Duodenal mucosa (tissue), 2 donors: ENCODE results near the gene SSR1.

Source experiments
- H3K27ac ChIP-seq: one replicate; pipeline ENCODE4 v1.7.0; 2013; ENCODE audit warnings: low read depth, low read length
- H3K27me3 ChIP-seq, 2 donors: one replicate each; pipeline ENCODE4 v1.7.0; 2013; ENCODE audit warnings: low read length in 2 of 2, control low read depth in 1 of 2; ENCODE audit not compliant: insufficient read depth in 2 of 2, control insufficient read depth in 1 of 2
- H3K36me3 ChIP-seq, 2 donors: one replicate each; pipeline ENCODE4 v1.7.0; 2013; ENCODE audit warnings: low read length in 2 of 2, control low read depth in 1 of 2; ENCODE audit not compliant: insufficient read depth in 2 of 2, control insufficient read depth in 1 of 2
- H3K4me1 ChIP-seq, 2 donors: one replicate each; pipeline ENCODE4 v1.7.0; 2013; ENCODE audit warnings: low read length in 2 of 2, control low read depth in 1 of 2; ENCODE audit not compliant: insufficient read depth in 2 of 2, control insufficient read depth in 1 of 2
- H3K4me3 ChIP-seq, 2 donors: one replicate each; pipeline ENCODE4 v1.7.0; 2013; ENCODE audit warnings: low read length in 2 of 2, low read depth in 1 of 2
- H3K9ac ChIP-seq, 2 donors: one replicate each; pipeline ENCODE4 v1.7.0; 2013; ENCODE audit warnings: low read length in 2 of 2, low read depth in 1 of 2
- H3K9me3 ChIP-seq, 2 donors: one replicate each; pipeline ENCODE4 v1.7.0; 2013; ENCODE audit warnings: low read length in 2 of 2, control low read depth in 1 of 2; ENCODE audit not compliant: control insufficient read depth in 1 of 2

SSR1 gene

DNA sequence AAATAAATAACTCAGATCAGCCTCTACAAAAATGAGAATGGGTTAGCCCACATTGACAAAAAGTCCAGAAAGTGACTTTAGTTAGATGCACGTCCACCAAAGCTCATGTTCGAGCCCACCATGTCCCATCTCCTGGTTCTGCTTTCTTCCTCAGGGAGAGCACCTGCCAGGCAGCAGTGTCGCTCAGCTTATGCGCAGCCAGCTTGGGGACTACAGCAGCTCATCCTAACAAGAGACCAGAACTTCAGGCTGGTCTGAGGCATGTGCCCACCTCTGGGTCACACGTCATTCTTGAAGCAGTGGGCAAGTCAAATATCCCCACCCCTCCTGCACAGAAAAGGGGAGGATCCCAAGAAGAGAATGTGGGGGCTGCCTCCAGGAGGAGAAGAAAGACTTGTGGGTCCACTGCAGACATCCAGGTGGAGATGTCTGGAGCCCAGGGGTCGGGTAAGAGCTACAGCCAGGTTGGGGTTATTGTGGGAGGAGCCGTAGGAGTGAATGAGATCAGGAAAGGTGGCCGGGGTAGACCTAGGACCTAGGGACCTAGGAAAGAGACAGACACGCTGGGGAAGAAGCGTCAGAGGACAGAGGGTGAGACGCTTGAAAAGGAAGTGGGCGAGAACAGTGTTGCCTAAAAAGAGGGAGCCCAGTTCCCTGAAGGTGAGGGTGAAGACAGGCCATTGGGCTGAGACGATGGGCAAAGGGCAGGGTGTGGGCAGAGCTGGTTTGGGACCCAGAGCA lies 52.5 kb downstream of the SSR1 start:
- H3K9me3 ChIP-seq: peaks cover 0 to 6% of the 10 kb centered on the region in 2 donors
- H3K27ac ChIP-seq: peak overlapping the region; percentile 4
- H3K27me3 ChIP-seq: no peaks in the 10 kb centered on the region
- H3K9ac ChIP-seq: peak overlapping the region; percentile 48 to 93
- peaks cover 15 to 18% of the 10 kb centered on the region in 2 donors for H3K4me1 ChIP-seq
- no peaks in the 10 kb centered on the region for H3K36me3 ChIP-seq
- peak overlapping the region; percentile 86 to 91 for H3K4me3 ChIP-seq

DNA sequence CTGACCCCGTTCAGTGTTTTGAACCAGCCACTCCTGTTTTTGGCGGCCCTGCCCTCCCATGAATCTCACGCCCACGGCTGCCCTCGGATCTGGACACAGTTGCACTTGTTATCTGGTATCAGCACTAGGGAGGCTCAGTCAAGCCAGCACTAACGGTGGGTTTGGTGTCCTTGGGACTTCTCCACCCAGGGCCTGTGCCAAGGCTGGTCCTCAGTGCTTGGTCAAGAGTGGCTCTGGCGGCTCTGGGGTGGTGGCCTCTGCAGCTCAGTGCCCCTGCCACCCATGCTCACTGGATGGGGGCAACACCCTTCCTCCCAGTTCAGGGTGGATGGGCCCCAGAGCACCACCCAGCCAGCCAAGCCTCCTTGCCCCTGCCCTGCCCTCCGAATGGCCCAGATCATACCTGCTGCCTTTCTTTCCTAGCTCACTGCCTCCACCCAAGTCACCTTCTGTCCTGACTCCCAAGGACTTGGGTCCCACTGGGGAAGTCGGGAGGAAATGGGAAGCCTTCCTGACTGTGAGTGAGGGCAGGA lies 54.7 kb downstream of the SSR1 start:
- H3K27ac ChIP-seq: no peak overlapping the region
- no peaks in the 10 kb centered on the region for H3K36me3 ChIP-seq
- H3K27me3 ChIP-seq: no peaks in the 10 kb centered on the region
- H3K9ac ChIP-seq: no peak overlapping the region
- peaks cover 15 to 22% of the 10 kb centered on the region in 2 donors for H3K4me1 ChIP-seq
- peaks cover 0 to 6% of the 10 kb centered on the region in 2 donors for H3K9me3 ChIP-seq
- no peak overlapping the region for H3K4me3 ChIP-seq

DNA sequence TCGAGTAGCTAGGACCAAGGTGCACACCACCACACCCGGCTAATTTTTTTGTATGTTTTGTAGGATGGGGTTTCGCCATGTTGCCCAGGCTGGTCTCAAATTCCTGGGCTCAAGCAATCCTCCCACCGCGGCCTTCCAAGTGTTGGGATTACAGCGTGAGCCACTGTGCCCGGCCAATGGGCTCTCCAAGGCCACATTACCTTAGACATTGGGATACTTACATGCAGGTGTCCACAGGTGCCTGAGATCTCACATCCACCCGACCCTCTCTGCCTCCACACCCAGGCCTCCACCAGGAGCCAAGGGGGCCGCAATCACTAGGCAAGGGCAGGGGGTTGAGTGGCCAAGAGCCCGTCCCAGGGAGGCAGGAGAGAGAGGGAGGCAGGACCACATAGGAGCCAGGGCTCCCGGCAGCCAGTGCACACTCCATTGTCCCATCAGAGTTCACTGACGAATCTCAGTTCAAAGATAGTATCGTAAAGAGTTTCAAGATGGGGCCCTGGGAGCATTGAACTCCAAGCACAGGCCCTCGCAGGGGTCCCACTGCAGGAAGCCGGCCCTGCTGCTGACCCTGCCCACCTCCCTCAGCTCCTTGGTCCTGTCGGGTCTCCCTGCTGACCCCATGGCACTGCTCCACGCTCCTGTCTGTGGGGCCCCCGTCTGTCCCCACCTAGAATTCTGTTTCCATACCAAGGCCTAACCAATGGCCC lies 55.3 kb downstream of the SSR1 start:
- Histone ChIP-seq H3K4me3 (no peak overlapping the region), H3K9ac (no peak overlapping the region), H3K27ac (no peak overlapping the region), H3K9me3 (peaks cover 0 to 6% of the 10 kb centered on the region in 2 donors), H3K36me3 (peaks cover 0 to under 1% of the 10 kb centered on the region in 2 donors), H3K27me3 (no peaks in the 10 kb centered on the region), H3K4me1 (peaks cover 15 to 22% of the 10 kb centered on the region in 2 donors)

DNA sequence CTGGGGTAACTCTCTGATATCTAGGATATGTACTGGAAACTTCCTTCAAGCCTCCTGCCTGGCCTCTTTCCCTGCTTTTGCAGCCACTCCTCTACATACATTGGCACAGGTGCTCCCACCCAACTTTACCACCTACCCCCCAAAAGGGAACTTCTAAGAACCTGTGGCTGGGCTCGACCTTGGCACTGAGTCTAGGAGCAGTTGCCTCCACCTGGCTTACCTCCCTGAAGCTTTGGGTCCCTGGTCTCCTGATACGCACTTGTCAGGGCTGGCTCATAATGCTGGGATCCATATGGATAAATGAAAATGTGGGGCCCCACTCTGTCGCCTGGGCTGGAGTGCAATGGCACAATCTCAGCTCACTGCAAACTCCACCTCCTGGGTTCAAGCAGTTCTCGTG lies 56.2 kb downstream of the SSR1 start:
- Histone ChIP-seq H3K27me3 (no peaks in the 10 kb centered on the region), H3K36me3 (peaks cover 3 to 9% of the 10 kb centered on the region in 2 donors), H3K4me1 (peaks cover 11 to 17% of the 10 kb centered on the region in 2 donors), H3K9ac (no peak overlapping the region), H3K9me3 (peaks cover 0 to 6% of the 10 kb centered on the region in 2 donors), H3K4me3 (no peak overlapping the region), H3K27ac (no peak overlapping the region)

DNA sequence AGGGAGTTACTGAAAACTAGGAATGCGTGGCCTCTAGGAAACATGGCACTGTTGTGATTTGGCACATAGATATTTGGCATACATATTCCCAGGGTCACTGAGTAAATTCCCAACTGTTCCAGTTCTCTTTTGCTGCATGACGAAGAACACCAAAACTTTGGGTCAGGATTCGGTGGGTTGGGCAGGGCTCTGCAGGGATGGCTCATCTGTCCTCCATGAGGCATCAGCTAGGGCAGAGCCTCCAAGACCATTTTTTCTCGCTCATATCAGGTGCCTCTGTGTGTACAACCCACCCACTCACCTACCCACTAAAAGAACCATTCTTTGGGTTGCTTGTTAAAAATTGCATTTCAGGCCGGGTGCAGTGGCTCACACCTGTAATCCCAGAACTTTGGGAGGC lies 57.1 kb downstream of the SSR1 start:
- Histone ChIP-seq H3K27ac (no peak overlapping the region), H3K4me3 (no peak overlapping the region)

DNA sequence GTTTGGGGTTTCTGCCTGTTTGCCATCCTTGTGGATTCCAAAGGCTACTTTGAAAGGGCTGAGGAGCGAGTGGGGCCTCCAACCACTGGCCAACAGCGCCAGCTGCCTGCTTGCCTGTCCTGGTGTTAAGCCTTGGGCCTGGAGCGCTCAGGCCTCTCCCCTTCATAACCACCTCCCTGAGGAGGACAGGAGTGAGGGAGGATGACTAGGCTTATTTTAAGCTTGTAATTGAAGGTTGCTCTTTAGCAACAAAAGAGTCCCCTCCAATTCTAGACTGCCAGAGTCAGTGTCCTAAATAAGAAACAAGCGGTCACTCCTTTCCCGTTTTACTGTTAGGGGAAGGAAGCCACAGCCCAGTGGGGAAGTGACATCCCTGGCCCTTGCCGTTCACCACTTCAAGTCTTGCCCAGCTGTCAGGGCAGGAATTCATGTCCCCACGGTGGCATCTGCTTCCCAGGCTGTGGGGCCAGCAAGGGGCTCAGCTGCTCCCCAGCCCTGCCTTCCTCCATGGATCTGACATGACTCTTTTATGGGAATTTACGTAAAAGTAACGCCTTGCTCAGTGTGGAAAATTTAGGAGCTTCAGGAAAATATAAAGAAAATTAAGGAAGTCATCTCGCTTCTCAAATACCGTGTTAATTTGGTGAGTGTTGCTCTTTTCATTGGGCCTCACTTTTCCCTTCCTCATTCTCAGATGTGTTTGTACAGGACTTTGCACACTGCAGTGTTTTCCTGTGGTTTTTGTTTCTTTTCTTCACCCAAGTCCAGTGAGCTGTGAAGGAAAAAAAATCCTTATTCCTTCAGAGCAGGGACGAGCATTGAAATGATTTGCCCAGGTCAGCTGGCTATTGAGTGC lies 57.8 kb downstream of the SSR1 start:
- Histone ChIP-seq H3K36me3 (peaks cover 3 to 24% of the 10 kb centered on the region in 2 donors), H3K4me3 (no peak overlapping the region), H3K9me3 (peaks cover 0 to 6% of the 10 kb centered on the region in 2 donors), H3K27ac (peak overlapping the region; percentile 56), H3K27me3 (no peaks in the 10 kb centered on the region), H3K4me1 (peaks cover 0 to 3% of the 10 kb centered on the region in 2 donors), H3K9ac (no peak overlapping the region)

More for the DNA sequence above, 57.1 kb downstream of the SSR1 start:
- Histone ChIP-seq H3K9me3 (peaks cover 0 to 6% of the 10 kb centered on the region in 2 donors), H3K36me3 (peaks cover 3 to 18% of the 10 kb centered on the region in 2 donors), H3K4me1 (peaks cover 6 to 10% of the 10 kb centered on the region in 2 donors), H3K27me3 (no peaks in the 10 kb centered on the region), H3K9ac (no peak overlapping the region)

DNA sequence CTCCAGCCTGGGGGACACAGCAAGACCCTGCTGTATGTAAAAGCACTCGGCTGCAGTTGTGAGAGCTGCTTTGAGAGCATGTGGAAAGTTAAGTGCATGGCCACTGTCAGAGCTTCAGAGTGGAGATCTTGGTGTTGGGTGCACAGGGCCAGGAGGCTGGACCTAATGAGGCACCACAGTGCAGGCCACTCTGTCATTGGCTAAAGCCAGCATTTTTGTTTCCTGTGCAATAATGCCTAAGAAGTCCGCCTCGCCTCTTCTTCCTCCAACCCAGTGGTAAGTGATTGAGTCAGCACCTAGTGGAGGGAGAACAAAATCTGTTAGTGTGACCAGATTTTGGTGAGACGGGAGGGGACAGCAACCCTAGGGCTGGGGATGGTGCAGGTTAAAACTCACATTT lies 60.6 kb downstream of the SSR1 start:
- no peak overlapping the region for H3K4me3 ChIP-seq
- no peak overlapping the region for H3K9ac ChIP-seq
- H3K27ac ChIP-seq: no peak overlapping the region
- H3K27me3 ChIP-seq: no peaks in the 10 kb centered on the region
- peaks cover 0 to 6% of the 10 kb centered on the region in 2 donors for H3K9me3 ChIP-seq
- peaks cover 19 to 48% of the 10 kb centered on the region in 2 donors for H3K36me3 ChIP-seq
- H3K4me1 ChIP-seq: peaks cover 0 to 3% of the 10 kb centered on the region in 2 donors

DNA sequence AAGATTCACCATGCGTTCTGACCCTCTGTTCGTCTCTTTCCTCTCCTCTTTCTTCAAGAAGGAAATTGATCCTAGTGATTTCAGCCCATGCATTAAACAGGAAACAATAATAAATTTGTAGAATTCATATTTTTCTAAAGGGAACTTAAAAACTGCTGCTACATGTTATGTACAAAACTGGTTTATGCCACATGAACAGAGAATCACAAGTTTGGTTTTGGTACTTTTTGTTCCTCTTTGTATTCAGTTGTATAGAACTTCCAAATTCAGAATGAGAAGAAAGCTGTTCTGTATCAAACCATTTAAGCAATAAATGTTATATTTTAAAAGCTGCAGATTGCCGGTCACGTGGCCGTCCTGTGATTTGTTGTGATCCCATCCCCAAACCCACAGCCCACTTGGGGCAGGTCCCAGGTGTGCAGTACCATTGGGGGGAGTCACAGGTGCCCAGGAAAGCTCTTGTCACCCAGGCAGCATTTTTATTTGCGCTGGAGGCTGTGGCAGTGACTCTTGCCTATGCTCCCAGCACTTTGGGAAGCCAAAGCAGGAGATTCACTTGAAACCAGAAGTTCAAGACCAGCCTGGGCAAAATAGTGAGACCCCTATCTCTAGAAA lies 61.2 kb downstream of the SSR1 start:
- H3K27ac ChIP-seq: no peak overlapping the region
- H3K4me1 ChIP-seq: peaks cover 0 to 3% of the 10 kb centered on the region in 2 donors
- H3K4me3 ChIP-seq: no peak overlapping the region
- H3K36me3 ChIP-seq: peaks cover 23 to 53% of the 10 kb centered on the region in 2 donors
- peaks cover 0 to 6% of the 10 kb centered on the region in 2 donors for H3K9me3 ChIP-seq
- H3K27me3 ChIP-seq: no peaks in the 10 kb centered on the region
- no peak overlapping the region for H3K9ac ChIP-seq

DNA sequence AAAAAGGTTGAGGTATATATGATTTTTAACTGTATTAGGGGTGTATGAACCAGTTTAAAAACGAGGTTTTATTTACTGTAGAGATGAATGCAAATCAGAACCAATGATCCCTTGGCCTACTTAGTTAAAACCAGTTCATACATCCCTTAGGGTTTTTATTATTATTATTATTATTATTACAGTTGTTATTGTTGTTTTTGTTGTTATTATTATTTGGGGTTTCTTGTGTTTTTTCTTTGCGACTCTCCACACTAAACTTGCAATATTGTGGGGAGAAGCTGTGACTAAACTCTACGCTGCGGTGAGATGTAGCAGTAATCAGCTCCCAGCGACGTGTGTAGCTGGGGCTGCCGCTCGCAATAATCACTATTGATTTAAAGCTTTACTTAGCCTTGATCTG lies 62.2 kb downstream of the SSR1 start:
- no peaks in the 10 kb centered on the region for H3K27me3 ChIP-seq
- H3K9me3 ChIP-seq: peaks cover 0 to 4% of the 10 kb centered on the region in 2 donors
- no peak overlapping the region for H3K27ac ChIP-seq
- H3K9ac ChIP-seq: no peak overlapping the region
- H3K4me3 ChIP-seq: no peak overlapping the region
- H3K4me1 ChIP-seq: peaks cover 0 to 3% of the 10 kb centered on the region in 2 donors
- peaks cover 31 to 63% of the 10 kb centered on the region in 2 donors for H3K36me3 ChIP-seq
